ENCODE data around the gene C1QTNF8. TPM values are rescaled to one million over a fixed set of nuclear protein-coding genes. Genes with fewer than 3 reads are reported as not detected.

C1QTNF8 gene
- polyA plus RNA-seq, 1 donor (not counting 4 experiments of a cell fraction or from before 2014, with no cell fraction given) = not detected

- H3K4me2 ChIP-seq (ENCODE audit: control insufficient read depth, extremely low read depth, insufficient read depth, low read depth, low read length) = no peak overlapping the region
- no peak for FAIRE-seq
Observed at GRCh38 chr16:1062895-1063294, 33.1 kb downstream of the C1QTNF8 start.

GRCh38 chr16:1061769-1062505, 34.1 kb downstream of the C1QTNF8 start:
- H3K27me3 ChIP-seq (ENCODE audit: control insufficient read depth, extremely low read depth, insufficient read depth, low read length) = peaks cover 23% of the 10 kb centered on the region
- no peaks in the 10 kb centered on the region for H3K79me2 ChIP-seq (ENCODE audit: control insufficient read depth, insufficient read depth, low read length)
- H3K9me1 ChIP-seq (ENCODE audit: control insufficient read depth, extremely low read depth, insufficient read depth, low read length) = no peaks in the 10 kb centered on the region
- no peaks in the 10 kb centered on the region for H3K4me1 ChIP-seq (ENCODE audit: control insufficient read depth, extremely low read depth, insufficient read depth, low read length)
- FAIRE-seq (no peak), DNase-seq (ENCODE audit: low read depth, low spot score) (no peak)
- H3K9ac ChIP-seq (ENCODE audit: control insufficient read depth, extremely low read depth, insufficient read depth, low read length) = no peak overlapping the region
- dilution Hi-C loops (cut with MboI; ENCODE audit: extremely low pct_ligation_motif_present, low sequenced_read_pairs) = no loop called here
- no peaks in the 10 kb centered on the region for H4K20me1 ChIP-seq (ENCODE audit: control insufficient read depth, extremely low read depth, insufficient read depth, low read length)
- H3K36me3 ChIP-seq (ENCODE audit: control insufficient read depth in 2 of 2, extremely low read depth in 1 of 2, insufficient read depth in 2 of 2, low read length in 2 of 2) = no peaks in the 10 kb centered on the region
- no peak overlapping the region for H2AFZ ChIP-seq (ENCODE audit: control insufficient read depth, low read length)
- H3K4me3 ChIP-seq (ENCODE audit: control insufficient read depth in 2 of 3, extremely low read depth in 1 of 3, insufficient read depth in 2 of 3, low read depth in 1 of 3, low read length in 3 of 3) = no peak overlapping the region
- no peak overlapping the region for H3K27ac ChIP-seq (ENCODE audit: control insufficient read depth, insufficient read depth, low read length)
- TF ChIP-seq CTCF (optimal IDR thresholded peaks at IDR 0.05 in 1 of 3, IDR thresholded peaks at IDR 0.05 in 1 of 3, conservative IDR thresholded peaks at IDR 0.05 in 1 of 3; ENCODE audit: extremely low read depth in 1 of 3, insufficient read depth in 2 of 3, low read length in 3 of 3) (no peak), EZH2 (IDR thresholded peaks at IDR 0.05; ENCODE audit: low read length) (no peak)
- H3K9me3 ChIP-seq (ENCODE audit: control insufficient read depth, low read depth, low read length) = no peaks in the 10 kb centered on the region
- no peak overlapping the region for H3K4me2 ChIP-seq (ENCODE audit: control insufficient read depth, extremely low read depth, insufficient read depth, low read depth, low read length)

More at GRCh38 chr16:1062895-1063294, 33.1 kb downstream of the C1QTNF8 start:
- no peak overlapping the region for H3K4me3 ChIP-seq (ENCODE audit: control insufficient read depth in 2 of 3, extremely low read depth in 1 of 3, insufficient read depth in 2 of 3, low read depth in 1 of 3, low read length in 3 of 3)
- no peak for DNase-seq (ENCODE audit: low read depth, low spot score)
- H3K79me2 ChIP-seq (ENCODE audit: control insufficient read depth, insufficient read depth, low read length) = no peaks in the 10 kb centered on the region
- no peaks in the 10 kb centered on the region for H3K9me1 ChIP-seq (ENCODE audit: control insufficient read depth, extremely low read depth, insufficient read depth, low read length)
- peaks cover 27% of the 10 kb centered on the region for H3K27me3 ChIP-seq (ENCODE audit: control insufficient read depth, extremely low read depth, insufficient read depth, low read length)
- no peaks in the 10 kb centered on the region for H3K4me1 ChIP-seq (ENCODE audit: control insufficient read depth, extremely low read depth, insufficient read depth, low read length)
- H3K9me3 ChIP-seq (ENCODE audit: control insufficient read depth, low read depth, low read length) = no peaks in the 10 kb centered on the region
- H3K27ac ChIP-seq (ENCODE audit: control insufficient read depth, insufficient read depth, low read length) = no peak overlapping the region
- no peak overlapping the region for H2AFZ ChIP-seq (ENCODE audit: control insufficient read depth, low read length)
- H4K20me1 ChIP-seq (ENCODE audit: control insufficient read depth, extremely low read depth, insufficient read depth, low read length) = no peaks in the 10 kb centered on the region
- no peaks in the 10 kb centered on the region for H3K36me3 ChIP-seq (ENCODE audit: control insufficient read depth in 2 of 2, extremely low read depth in 1 of 2, insufficient read depth in 2 of 2, low read length in 2 of 2)
- dilution Hi-C loops (cut with MboI; ENCODE audit: extremely low pct_ligation_motif_present, low sequenced_read_pairs) = no loop called here
- no peak for TF ChIP-seq CTCF (optimal IDR thresholded peaks at IDR 0.05 in 1 of 3, IDR thresholded peaks at IDR 0.05 in 1 of 3, conservative IDR thresholded peaks at IDR 0.05 in 1 of 3; ENCODE audit: extremely low read depth in 1 of 3, insufficient read depth in 2 of 3, low read length in 3 of 3)
- no peak for TF ChIP-seq EZH2 (IDR thresholded peaks at IDR 0.05; ENCODE audit: low read length)
- no peak overlapping the region for H3K9ac ChIP-seq (ENCODE audit: control insufficient read depth, extremely low read depth, insufficient read depth, low read length)
